A549 (cell line): ENCODE measurements around the gene TGFBR3L. TPM values are rescaled to one million over a fixed set of nuclear protein-coding genes. Genes with fewer than 3 reads are reported as not detected.

Experiments
- ATAC-seq, 2 experiments: fragments of 200-7000 bp in 1 of 2; fragments of >200 bp in 1 of 2; cut with Nextera tagmentation in 1 of 2; cut with Tn5 transposase in 1 of 2; 3 replicates each; pipeline versions ENCODE4 v1.8.0 to v1.9.1; 2018 to 2020; ENCODE audit warnings: mild to moderate bottlenecking in 1 of 2, moderate library complexity in 1 of 2
- CTCF ChIA-PET: fragments of 300-600 bp; sonication (Branson Sonifier 250); formaldehyde crosslinking; extraction: SDS; loops from one replicate; lab custom pipeline; 2021; ENCODE audit warnings: antibody characterized with exemption, inconsistent platforms; lab: Yijun Ruan, JAX
- POLR2A ChIA-PET: fragments of 350-600 bp; formaldehyde crosslinking; extraction: SDS; loops from one replicate; lab custom pipeline; 2021; ENCODE audit warnings: antibody characterized with exemption, inconsistent platforms; lab: Yijun Ruan, JAX
- DNase-seq, 2 experiments: peaks; one replicate each; pipeline versions ENCODE4 v3.0.0 to v3.0.0-alpha.2; 2011 to 2016; ENCODE audit warnings: low read depth in 1 of 2, low spot score in 1 of 2
- FAIRE-seq: peaks from 2 replicates; lab custom pipeline; 2011; peaks lifted over from hg19 to GRCh38; lab: Jason Lieb, UNC
- H3K27ac ChIP-seq, 2 experiments: fragments of >200 bp; sonication (Bioruptor Twin); formaldehyde crosslinking; 3 replicates each; pipeline ENCODE4 v1.5.1; 2016 to 2017
- H3K4me1 ChIP-seq: fragments of >200 bp; sonication (Bioruptor Twin); formaldehyde crosslinking; 3 replicates; pipeline ENCODE4 v1.6.1; 2016
- H3K4me2 ChIP-seq: fragments of >200 bp; sonication (Bioruptor Twin); formaldehyde crosslinking; 3 replicates; pipeline ENCODE4 v1.6.1; 2016
- H3K4me3 ChIP-seq: fragments of >200 bp; sonication (Bioruptor Twin); formaldehyde crosslinking; 3 replicates; pipeline ENCODE4 v1.5.1; 2016
- H3K9me3 ChIP-seq: fragments of >200 bp; sonication (Bioruptor Twin); formaldehyde crosslinking; 3 replicates; pipeline ENCODE4 v1.6.1; 2016
- BHLHE40 ChIP-seq: IDR thresholded peaks from 2 replicates; pipeline ENCODE4 v1.6.1; 2012; ENCODE audit warnings: low read depth, low read length, inconsistent platforms
- CEBPB ChIP-seq, 2 experiments: fragments of >200 bp in 1 of 2; sonication (Bioruptor Twin) in 1 of 2; formaldehyde crosslinking in 1 of 2; IDR thresholded peaks; 2 replicates each; pipeline ENCODE4 v1.6.1; 2012 to 2016
- EHF ChIP-seq: fragments of 250-450 bp; sonication (Bioruptor Pico); IDR thresholded peaks from 2 replicates; pipeline ENCODE4 v1.5.0; 2020; ENCODE audit warnings: mild to moderate bottlenecking
- EP300 ChIP-seq, 2 experiments: fragments of >200 bp; sonication (Bioruptor Twin); formaldehyde crosslinking; IDR thresholded peaks; 2 replicates in 1 of 2; 3 replicates in 1 of 2; pipeline ENCODE4 v1.6.1; 2016 to 2017
- FOXS1 ChIP-seq: fragments of 250-450 bp; sonication (Bioruptor Pico); IDR thresholded peaks from 2 replicates; pipeline ENCODE4 v1.5.0; 2020; ENCODE audit warnings: mild to moderate bottlenecking, moderate library complexity
- KDM1A ChIP-seq: fragments of 200-600 bp; sonication (generic); IDR thresholded peaks from 2 replicates; pipeline ENCODE4 v1.6.1; 2016; ENCODE audit warnings: low read depth, mild to moderate bottlenecking
- KDM5A ChIP-seq: fragments of 200-600 bp; sonication (generic); IDR thresholded peaks from 2 replicates; pipeline ENCODE4 v1.6.1; 2016; ENCODE audit warnings: antibody characterized with exemption, mild to moderate bottlenecking
- MAFK ChIP-seq: fragments of 450-650 bp; IDR thresholded peaks from 2 replicates; pipeline ENCODE4 v1.6.1; 2014; ENCODE audit not compliant: partially characterized antibody
- MAZ ChIP-seq: fragments of 150-350 bp; IDR thresholded peaks from 2 replicates; pipeline ENCODE4 v1.6.1; 2014; ENCODE audit warnings: antibody characterized with exemption, low read depth, low read length, borderline replicate concordance
- NFE2L2 ChIP-seq: fragments of 150-350 bp; conservative IDR thresholded peaks from 2 replicates; pipeline ENCODE4 v1.6.1; 2014; ENCODE audit warnings: low read length
- NPAS2 ChIP-seq: fragments of 250-450 bp; sonication (Bioruptor Pico); IDR thresholded peaks from 2 replicates; pipeline ENCODE4 v1.8.0; 2022; ENCODE audit warnings: mild to moderate bottlenecking, moderate library complexity, borderline replicate concordance
- PBX3 ChIP-seq: IDR thresholded peaks from 2 replicates; pipeline ENCODE4 v1.6.1; 2012
- POLR2A ChIP-seq: IDR thresholded peaks from 2 replicates; pipeline ENCODE4 v1.6.1; 2012; ENCODE audit warnings: mild to moderate bottlenecking, low read length
- RARB ChIP-seq: fragments of 250-450 bp; sonication (Bioruptor Pico); IDR thresholded peaks from 2 replicates; pipeline ENCODE4 v1.8.0; 2021; ENCODE audit warnings: mild to moderate bottlenecking, moderate library complexity
- REST ChIP-seq: fragments of 200-600 bp; sonication (generic); IDR thresholded peaks from 2 replicates; pipeline ENCODE4 v1.6.1; 2016; ENCODE audit warnings: antibody characterized with exemption, mild to moderate bottlenecking, moderate library complexity
- RFX5 ChIP-seq: fragments of 450-650 bp; IDR thresholded peaks from 2 replicates; pipeline ENCODE4 v1.7.1; 2014; ENCODE audit warnings: antibody characterized with exemption, mild to moderate bottlenecking, moderate library complexity
- TFCP2L1 ChIP-seq: fragments of 250-450 bp; sonication (Bioruptor Pico); IDR thresholded peaks from 2 replicates; pipeline ENCODE4 v1.5.0; 2021; ENCODE audit warnings: mild to moderate bottlenecking
- ZFP36 ChIP-seq: fragments of 450-650 bp; IDR thresholded peaks from 2 replicates; pipeline ENCODE4 v1.6.1; 2014; ENCODE audit warnings: borderline replicate concordance; ENCODE audit not compliant: partially characterized antibody
- ZNF302 ChIP-seq: fragments of 250-450 bp; sonication (Bioruptor Pico); IDR thresholded peaks from 2 replicates; pipeline ENCODE4 v1.9.0; 2021; ENCODE audit warnings: inconsistent platforms, mild to moderate bottlenecking, moderate library complexity
- WGBS: methylation state at CpG from one replicate; pipeline ENCODE4 v1.1.6; 2017; ENCODE audit errors: missing lambda C conversion rate; 5-methylcytosine and 5-hydroxymethylcytosine counted together
- polyA plus RNA-seq, 4 experiments: library from polyadenylated mRNA; depleted of rRNA in 3 of 4; stranded (reverse); fragments of >200 nt; fragmentation: RNase III in 1 of 4; extraction: RNeasy Plus Mini Kit Qiagen cat#74134 plus additional on column Dnase treatment in 1 of 4; gene quantifications; 2 replicates in 3 of 4; 3 replicates in 1 of 4; pipeline ENCODE4 v1.2.3, GENCODE V29; 2011 to 2017

Gene TGFBR3L
- polyA plus RNA-seq, 2 of the 4 experiments (the other 2 are of a cell fraction): 0.21 to 1.2 TPM

GRCh38 chr19:7908078-7908699 is 6.4 kb upstream of the TGFBR3L start:
- H3K4me1 ChIP-seq: peaks cover 8% of the 10 kb centered on the region
- no peak overlapping the region for H3K4me3 ChIP-seq
- H3K4me2 ChIP-seq: no peak overlapping the region
- FAIRE-seq: no peak
- TF ChIP-seq KDM1A (no peak), KDM5A (no peak), TFCP2L1 (CRISPR knock-in tag) (no peak), ZFP36 (no peak), RFX5 (no peak), BHLHE40 (no peak), PBX3 (no peak), EP300 (IDR thresholded peaks at IDR 0.05) (no peak), CEBPB (IDR thresholded peaks at IDR 0.05) (no peak), MAFK (no peak)
- H3K9me3 ChIP-seq: no peaks in the 10 kb centered on the region
- ChIA-PET CTCF (interaction anchor here (0.8 to 2.2 kb wide), 4 partner anchors 8 to 39 kb away, joined by 3 to 14 read pairs (median 3); no protein-coding TSS in a partner anchor), POLR2A (interaction anchor here (0.8 kb wide), 1 partner anchor 12 kb away, joined by 3 read pairs; the partner anchor contains the start of gene SNAPC2)
- H3K27ac ChIP-seq: no peak overlapping the region
- no peak for DNase-seq
- WGBS: 82% methylated on average over 14 of the region's 14 CpGs
- no peak; a peak in 1 of 6 replicates for ATAC-seq

GRCh38 chr19:7908742-7909461 is 5.7 kb upstream of the TGFBR3L start:
- DNase-seq (no peak), ATAC-seq (peak; percentile 7 to 46; a peak in 3 of 6 replicates), FAIRE-seq (no peak)
- Histone ChIP-seq H3K27ac (no peak overlapping the region), H3K4me3 (no peak overlapping the region), H3K9me3 (no peaks in the 10 kb centered on the region), H3K4me1 (peaks cover 8% of the 10 kb centered on the region), H3K4me2 (no peak overlapping the region)
- ChIA-PET CTCF (interaction anchor here (0.8 to 2.2 kb wide), 4 partner anchors 9 to 39 kb away, joined by 3 to 14 read pairs (median 3); no protein-coding TSS in a partner anchor), POLR2A (interaction anchor here (0.8 kb wide), 1 partner anchor 12 kb away, joined by 3 read pairs; the partner anchor contains the start of gene SNAPC2)
- 80% methylated on average over 2 of the region's 19 CpGs for WGBS
- TF ChIP-seq RARB (CRISPR knock-in tag) (no peak), FOXS1 (CRISPR knock-in tag) (no peak), EHF (CRISPR knock-in tag) (no peak), POLR2A (no peak), ZFP36 (no peak), NFE2L2 (no peak), NPAS2 (CRISPR knock-in tag) (no peak), ZNF302 (CRISPR knock-in tag) (no peak), EP300 (IDR thresholded peaks at IDR 0.05) (no peak)

- no peak for FAIRE-seq
- POLR2A ChIA-PET: no interaction called here
- no peak overlapping the region for H3K27ac ChIP-seq
- H3K4me1 ChIP-seq: peaks cover 8% of the 10 kb centered on the region
- no peak overlapping the region for H3K4me3 ChIP-seq
- ATAC-seq: no peak
- no peak for DNase-seq
- H3K4me2 ChIP-seq: no peak overlapping the region
- CTCF ChIA-PET: interaction anchor here (1.4 to 2.2 kb wide), 2 partner anchors 8 to 41 kb away, joined by 4 to 14 read pairs; no protein-coding TSS in a partner anchor
- no peaks in the 10 kb centered on the region for H3K9me3 ChIP-seq
- WGBS: 82% methylated on average over 4 of the region's 21 CpGs
- TF ChIP-seq MAZ (no peak), REST (no peak)
Observed at GRCh38 chr19:7909471-7910067, 5.1 kb upstream of the TGFBR3L start.
